Fibroblast of lung (primary cell): ENCODE measurements around the gene MACROH2A2. TPM values are rescaled to one million over a fixed set of nuclear protein-coding genes. Genes with fewer than 3 reads are reported as not detected.

Experiments used
- DNase-seq, 2 donors: peaks; one replicate each; pipeline versions ENCODE4 v3.0.0 to v3.0.0-alpha.2; 2010; ENCODE audit warnings: low read depth in 2 of 2
- H2AFZ ChIP-seq: 2 replicates; pipeline ENCODE4 v1.5.1; 2012; ENCODE audit warnings: low read length, control low read depth, inconsistent platforms
- H3K27ac ChIP-seq: 2 replicates; pipeline ENCODE4 v1.5.1; 2011; ENCODE audit warnings: low read length, control low read depth; ENCODE audit not compliant: insufficient read depth
- H3K27me3 ChIP-seq: 2 replicates; pipeline ENCODE4 v1.5.1; 2011; ENCODE audit warnings: mild to moderate bottlenecking, low read length; ENCODE audit not compliant: control insufficient read depth, insufficient read depth
- H3K36me3 ChIP-seq: 2 replicates; pipeline ENCODE4 v1.5.1; 2011; ENCODE audit warnings: low read length; ENCODE audit not compliant: control insufficient read depth, insufficient read depth
- H3K4me1 ChIP-seq: 2 replicates; pipeline ENCODE4 v1.5.1; 2011; ENCODE audit warnings: low read length; ENCODE audit not compliant: control insufficient read depth, insufficient read depth; ENCODE audit errors: extremely low read depth
- H3K4me2 ChIP-seq: 2 replicates; pipeline ENCODE4 v1.5.1; 2011; ENCODE audit warnings: low read length, control low read depth; ENCODE audit not compliant: insufficient read depth; ENCODE audit errors: extremely low read depth
- H3K4me3 ChIP-seq, 4 experiments: fragments of 200-600 bp in 1 of 4; sonication (generic) in 1 of 4; replicated peaks in 1 of 4; 2 replicates each; pipeline ENCODE4 v1.5.1; 2011 to 2016; ENCODE audit warnings: low read length in 4 of 4, low read depth in 3 of 4, mild to moderate bottlenecking in 3 of 4, control low read depth in 2 of 4, inconsistent platforms in 1 of 4, mixed read lengths in 1 of 4; ENCODE audit not compliant: insufficient read depth in 1 of 4; ENCODE audit errors: control extremely low read depth in 1 of 4
- H3K79me2 ChIP-seq: 2 replicates; pipeline ENCODE4 v1.5.1; 2012; ENCODE audit warnings: mild to moderate bottlenecking, low read length, inconsistent platforms; ENCODE audit not compliant: control insufficient read depth, insufficient read depth
- H3K9ac ChIP-seq: 2 replicates; pipeline ENCODE4 v1.5.1; 2011; ENCODE audit warnings: mild to moderate bottlenecking, low read length, control low read depth; ENCODE audit not compliant: insufficient read depth
- H3K9me3 ChIP-seq: 2 replicates; pipeline ENCODE4 v1.5.1; 2012; ENCODE audit warnings: low read depth, low read length; ENCODE audit not compliant: control insufficient read depth, insufficient read depth
- H4K20me1 ChIP-seq: 2 replicates; pipeline ENCODE4 v1.5.1; 2011; ENCODE audit warnings: low read length; ENCODE audit not compliant: control insufficient read depth, insufficient read depth; ENCODE audit errors: extremely low read depth
- EZH2 ChIP-seq: IDR thresholded peaks from 2 replicates; pipeline ENCODE4 v1.5.1; 2012; ENCODE audit warnings: low read length, control low read depth, mild to moderate bottlenecking; ENCODE audit errors: missing control alignments
- polyA plus RNA-seq, 2 donors: library from polyadenylated mRNA; depleted of rRNA in 1 of 2; stranded (reverse) in 1 of 2; unstranded in 1 of 2; fragments of >200 nt; gene quantifications; 2 replicates each; pipeline ENCODE4 v1.2.1, GENCODE V29; 2011 to 2012; ENCODE audit warnings: missing spikeins in 1 of 2
- total RNA-seq: library from RNA; depleted of rRNA; stranded (reverse); fragments of >200 nt; gene quantifications from 2 replicates; pipeline ENCODE4 v1.2.1, GENCODE V29; 2014
- TF ChIP-seq, protein P1 (sequence below), 2 donors: IDR thresholded peaks in 1 of 2; conservative IDR thresholded peaks in 1 of 2; 1 replicate in 1 of 2; 2 replicates in 1 of 2; pipeline ENCODE4 v1.5.1; 2011 to 2012; ENCODE audit warnings: low read length in 2 of 2, control low read depth in 1 of 2, inconsistent platforms in 1 of 2, low read depth in 1 of 2, mild to moderate bottlenecking in 1 of 2

MACROH2A2 gene
- total and polyA plus RNA-seq, 2 donors (not counting 1 experiment from before 2014, with no cell fraction given) = 9.2 to 12.1 TPM

DNA sequence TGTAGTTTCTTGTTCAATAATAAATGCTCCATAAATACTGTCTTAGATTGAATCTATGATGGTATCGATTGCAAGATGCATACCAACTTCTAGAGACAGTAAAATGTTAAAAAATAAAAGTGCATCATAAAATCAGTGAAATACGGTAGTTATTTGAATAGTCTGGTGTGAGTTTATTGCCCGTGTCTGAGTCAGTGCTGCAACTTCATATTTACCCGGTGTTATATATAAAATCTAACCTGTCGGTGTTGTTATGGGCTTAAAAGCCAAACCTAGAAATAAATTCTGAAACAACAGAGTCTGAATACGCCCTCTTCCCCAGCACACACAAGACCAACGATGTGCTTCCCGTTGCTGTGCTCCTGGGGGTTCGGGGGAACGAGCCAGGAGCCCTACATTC is 16.3 kb downstream of the MACROH2A2 start:
- no peak overlapping the region for H3K9ac ChIP-seq
- TF ChIP-seq EZH2 = no peak
- TF ChIP-seq, protein P1, sequence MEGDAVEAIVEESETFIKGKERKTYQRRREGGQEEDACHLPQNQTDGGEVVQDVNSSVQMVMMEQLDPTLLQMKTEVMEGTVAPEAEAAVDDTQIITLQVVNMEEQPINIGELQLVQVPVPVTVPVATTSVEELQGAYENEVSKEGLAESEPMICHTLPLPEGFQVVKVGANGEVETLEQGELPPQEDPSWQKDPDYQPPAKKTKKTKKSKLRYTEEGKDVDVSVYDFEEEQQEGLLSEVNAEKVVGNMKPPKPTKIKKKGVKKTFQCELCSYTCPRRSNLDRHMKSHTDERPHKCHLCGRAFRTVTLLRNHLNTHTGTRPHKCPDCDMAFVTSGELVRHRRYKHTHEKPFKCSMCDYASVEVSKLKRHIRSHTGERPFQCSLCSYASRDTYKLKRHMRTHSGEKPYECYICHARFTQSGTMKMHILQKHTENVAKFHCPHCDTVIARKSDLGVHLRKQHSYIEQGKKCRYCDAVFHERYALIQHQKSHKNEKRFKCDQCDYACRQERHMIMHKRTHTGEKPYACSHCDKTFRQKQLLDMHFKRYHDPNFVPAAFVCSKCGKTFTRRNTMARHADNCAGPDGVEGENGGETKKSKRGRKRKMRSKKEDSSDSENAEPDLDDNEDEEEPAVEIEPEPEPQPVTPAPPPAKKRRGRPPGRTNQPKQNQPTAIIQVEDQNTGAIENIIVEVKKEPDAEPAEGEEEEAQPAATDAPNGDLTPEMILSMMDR (conservative IDR thresholded peaks at IDR 0.05 in 1 of 2, IDR thresholded peaks at IDR 0.05 in 1 of 2; ENCODE audit: low read depth in 1 of 2, low read length in 2 of 2) = no peak
- no peak overlapping the region for H3K27ac ChIP-seq
- no peaks in the 10 kb centered on the region for H4K20me1 ChIP-seq
- no peaks in the 10 kb centered on the region for H3K9me3 ChIP-seq
- no peaks in the 10 kb centered on the region for H3K27me3 ChIP-seq
- H2AFZ ChIP-seq = no peak overlapping the region
- no peak overlapping the region for H3K4me2 ChIP-seq
- no peaks in the 10 kb centered on the region for H3K36me3 ChIP-seq
- H3K4me3 ChIP-seq = no peak overlapping the region
- no peak for DNase-seq
- no peaks in the 10 kb centered on the region for H3K4me1 ChIP-seq
- no peaks in the 10 kb centered on the region for H3K79me2 ChIP-seq

DNA sequence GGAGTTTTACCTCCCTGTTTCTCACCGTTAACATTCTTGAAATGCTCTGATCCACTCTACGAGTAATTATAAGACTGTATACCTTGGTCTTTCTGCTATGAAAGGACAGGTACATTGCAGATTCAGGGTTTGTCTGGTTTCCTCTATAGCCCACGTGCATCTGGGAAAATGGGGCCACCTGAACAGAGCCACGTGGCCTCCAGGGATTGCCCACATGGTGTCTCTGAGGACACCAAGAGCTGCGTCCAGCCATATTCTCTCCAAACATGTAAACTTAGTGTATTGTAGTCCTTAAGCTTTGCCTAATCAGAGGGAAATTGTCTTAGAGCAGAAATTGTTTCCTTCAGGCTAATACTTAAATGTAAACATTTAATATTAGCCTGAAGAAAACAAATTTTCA is 16.7 kb downstream of the MACROH2A2 start:
- no peak for TF ChIP-seq EZH2
- no peaks in the 10 kb centered on the region for H3K4me1 ChIP-seq

DNA sequence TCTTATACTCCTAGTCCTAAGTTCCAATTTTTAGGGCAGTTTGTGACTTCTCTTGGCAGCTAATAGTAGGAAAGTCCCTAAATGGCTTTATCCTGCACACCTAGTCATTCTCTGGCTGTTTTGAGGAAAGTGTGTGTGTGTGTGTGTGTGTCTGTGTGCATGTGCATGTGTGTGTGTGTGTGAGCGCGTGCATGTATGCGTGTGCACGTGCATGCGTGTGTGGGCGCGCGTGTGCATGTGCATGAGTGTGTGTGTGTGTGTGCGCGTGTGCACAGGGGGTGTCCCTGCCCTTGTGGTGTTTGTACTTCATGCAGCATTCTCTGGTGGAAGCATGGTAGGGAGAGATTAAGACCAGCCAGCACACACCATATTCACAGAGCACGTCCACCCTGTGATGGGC is 18.2 kb downstream of the MACROH2A2 start:
- no peak overlapping the region for H3K4me3 ChIP-seq
- no peak overlapping the region for H3K4me2 ChIP-seq
- H2AFZ ChIP-seq = no peak overlapping the region
- no peak for DNase-seq
- H3K9ac ChIP-seq = no peak overlapping the region
- H3K79me2 ChIP-seq = no peaks in the 10 kb centered on the region
- no peaks in the 10 kb centered on the region for H4K20me1 ChIP-seq
- no peaks in the 10 kb centered on the region for H3K27me3 ChIP-seq
- H3K36me3 ChIP-seq = no peaks in the 10 kb centered on the region
- TF ChIP-seq, protein P1 (conservative IDR thresholded peaks at IDR 0.05 in 1 of 2, IDR thresholded peaks at IDR 0.05 in 1 of 2; ENCODE audit: low read depth in 1 of 2, low read length in 2 of 2) = no peak
- TF ChIP-seq EZH2 = no peak
- H3K4me1 ChIP-seq = no peaks in the 10 kb centered on the region
- no peak overlapping the region for H3K27ac ChIP-seq
- no peaks in the 10 kb centered on the region for H3K9me3 ChIP-seq

More for the DNA sequence above, 16.7 kb downstream of the MACROH2A2 start:
- H3K36me3 ChIP-seq = no peaks in the 10 kb centered on the region
- H4K20me1 ChIP-seq = no peaks in the 10 kb centered on the region
- no peak overlapping the region for H3K4me2 ChIP-seq
- no peaks in the 10 kb centered on the region for H3K27me3 ChIP-seq
- no peak overlapping the region for H3K9ac ChIP-seq
- no peaks in the 10 kb centered on the region for H3K9me3 ChIP-seq
- H3K27ac ChIP-seq = no peak overlapping the region
- H3K79me2 ChIP-seq = no peaks in the 10 kb centered on the region
- no peak overlapping the region for H2AFZ ChIP-seq
- H3K4me3 ChIP-seq = no peak overlapping the region
- DNase-seq = no peak
